Common myeloid progenitor, CD34-positive (primary cell): ENCODE measurements around the gene MMP17.

ENCODE experiments used
- CTCF ChIA-PET: fragments of 350-600 bp; sonication (Branson Sonifier 250); formaldehyde crosslinking; loops from one replicate; lab custom pipeline; 2021; ENCODE audit warnings: antibody characterized with exemption; lab: Charles Lee
- POLR2A ChIA-PET: fragments of 350-600 bp; sonication (Branson Sonifier 250); formaldehyde crosslinking; loops from one replicate; lab custom pipeline; 2021; ENCODE audit warnings: antibody characterized with exemption; lab: Charles Lee
- DNase-seq, 3 donors: peaks; one replicate each; pipeline versions ENCODE4 v3.0.0 to v3.0.0-alpha.2; 2013
- H3K27ac ChIP-seq, 2 experiments: 1 replicate in 1 of 2; 2 replicates in 1 of 2; pipeline ENCODE4 v1.7.0; 2013; ENCODE audit warnings: inconsistent platforms in 2 of 2, low read length in 2 of 2, mild to moderate bottlenecking in 2 of 2, low read depth in 1 of 2, moderate library complexity in 1 of 2; ENCODE audit not compliant: severe bottlenecking in 2 of 2, insufficient read depth in 1 of 2, poor library complexity in 1 of 2
- H3K27me3 ChIP-seq, 5 experiments: replicated peaks in 2 of 5; 1 replicate in 3 of 5; 2 replicates in 2 of 5; pipeline versions ENCODE4 v1.6.1 to v1.7.0; 2013; ENCODE audit warnings: low read length in 4 of 5, mild to moderate bottlenecking in 2 of 5, moderate library complexity in 2 of 5, inconsistent platforms in 1 of 5; ENCODE audit not compliant: insufficient read depth in 5 of 5, control insufficient read depth in 4 of 5
- H3K36me3 ChIP-seq, 4 experiments: 1 replicate in 2 of 4; 2 replicates in 2 of 4; pipeline versions ENCODE4 v1.6.1 to v1.7.0; 2013; ENCODE audit warnings: low read length in 3 of 4, control low read depth in 1 of 4, mild to moderate bottlenecking in 1 of 4; ENCODE audit not compliant: control insufficient read depth in 4 of 4, insufficient read depth in 4 of 4
- H3K4me1 ChIP-seq, 4 experiments: 1 replicate in 3 of 4; 2 replicates in 1 of 4; pipeline versions ENCODE4 v1.6.1 to v1.7.1; 2013; ENCODE audit warnings: low read length in 3 of 4, mild to moderate bottlenecking in 3 of 4, control low read depth in 1 of 4, inconsistent platforms in 1 of 4, moderate library complexity in 1 of 4; ENCODE audit not compliant: control insufficient read depth in 4 of 4, insufficient read depth in 4 of 4; ENCODE audit errors: control extremely low read depth in 1 of 4
- H3K4me3 ChIP-seq, 7 experiments: 1 replicate in 4 of 7; 2 replicates in 3 of 7; pipeline versions ENCODE4 v1.5.1 to v1.7.0; 2013; ENCODE audit warnings: mild to moderate bottlenecking in 7 of 7, low read length in 6 of 7, moderate library complexity in 6 of 7, inconsistent platforms in 2 of 7, low read depth in 2 of 7, control low read depth in 1 of 7; ENCODE audit not compliant: insufficient read depth in 4 of 7, control insufficient read depth in 1 of 7; ENCODE audit errors: extremely low read depth in 1 of 7
- H3K9me3 ChIP-seq, 5 experiments: 1 replicate in 4 of 5; 2 replicates in 1 of 5; pipeline versions ENCODE4 v1.6.1 to v1.7.1; 2013; ENCODE audit warnings: low read length in 4 of 5, mild to moderate bottlenecking in 2 of 5, inconsistent platforms in 1 of 5, low read depth in 1 of 5, moderate library complexity in 1 of 5; ENCODE audit not compliant: control insufficient read depth in 4 of 5, insufficient read depth in 2 of 5; ENCODE audit errors: control extremely low read depth in 1 of 5
- WGBS: methylation state at CpG from one replicate; pipeline ENCODE4 v1.1.5; 2013; ENCODE audit not compliant: insufficient coverage; 5-methylcytosine and 5-hydroxymethylcytosine counted together

Gene MMP17

GRCh38 chr12:131847456-131847855, 19.3 kb downstream of the MMP17 start:
- POLR2A ChIA-PET, result no interaction called here
- no peaks in the 10 kb centered on the region for H3K9me3 ChIP-seq
- CTCF ChIA-PET, result no interaction called here
- peaks cover 0 to 15% (median 10%) of the 10 kb centered on the region in 4 experiments for H3K4me1 ChIP-seq
- 98% methylated on average over 9 of the region's 10 CpGs for WGBS
- H3K4me3 ChIP-seq, result no peak overlapping the region
- no peaks in the 10 kb centered on the region for H3K36me3 ChIP-seq
- no peak overlapping the region for H3K27ac ChIP-seq
- no peaks in the 10 kb centered on the region for H3K27me3 ChIP-seq
- DNase-seq, result no peak

GRCh38 chr12:131848753-131849152, 20.6 kb downstream of the MMP17 start:
- no peaks in the 10 kb centered on the region for H3K27me3 ChIP-seq

GRCh38 chr12:131849700-131850553, 21.7 kb downstream of the MMP17 start:
- H3K27ac ChIP-seq, result no peak overlapping the region
- H3K4me1 ChIP-seq, result peaks cover 0 to 37% (median 17%) of the 10 kb centered on the region in 4 experiments
- CTCF ChIA-PET, result no interaction called here

More at GRCh38 chr12:131848753-131849152, 20.6 kb downstream of the MMP17 start:
- H3K4me1 ChIP-seq, result peaks cover 0 to 27% (median 17%) of the 10 kb centered on the region in 4 experiments
- H3K36me3 ChIP-seq, result no peaks in the 10 kb centered on the region
- no peak overlapping the region for H3K27ac ChIP-seq
- 84% methylated on average over 19 of the region's 24 CpGs for WGBS
- no peak for DNase-seq
- no peak overlapping the region for H3K4me3 ChIP-seq
- no peaks in the 10 kb centered on the region for H3K9me3 ChIP-seq
- ChIA-PET CTCF (no interaction called here), POLR2A (no interaction called here)

GRCh38 chr12:131850856-131851559, 22.8 kb downstream of the MMP17 start:
- Histone ChIP-seq H3K27me3 (peaks cover 0 to 7% (median 0%) of the 10 kb centered on the region in 5 experiments), H3K9me3 (no peaks in the 10 kb centered on the region), H3K4me3 (no peak overlapping the region), H3K36me3 (no peaks in the 10 kb centered on the region), H3K27ac (no peak overlapping the region), H3K4me1 (peaks cover 0 to 43% (median 17%) of the 10 kb centered on the region in 4 experiments)
- ChIA-PET POLR2A (no interaction called here), CTCF (interaction anchor here (0.6 to 1.3 kb wide), 3 partner anchors 13 to 315 kb away, joined by 3 to 4 read pairs (median 3); no protein-coding TSS in a partner anchor)
- peak in 2 of 3 donors; percentile 47 to 54 for DNase-seq
- WGBS, result 87% methylated on average over 38 of the region's 41 CpGs

More at GRCh38 chr12:131849700-131850553, 21.7 kb downstream of the MMP17 start:
- H3K9me3 ChIP-seq, result no peaks in the 10 kb centered on the region
- no peaks in the 10 kb centered on the region for H3K36me3 ChIP-seq
- POLR2A ChIA-PET, result interaction anchor here (0.6 kb wide), 1 partner anchor 385 kb away, joined by 3 read pairs; no protein-coding TSS in a partner anchor
- 94% methylated on average over 41 of the region's 47 CpGs for WGBS
- DNase-seq, result no peak
- no peaks in the 10 kb centered on the region for H3K27me3 ChIP-seq
- no peak overlapping the region for H3K4me3 ChIP-seq

- ChIA-PET POLR2A (no interaction called here), CTCF (interaction anchor here (1.3 kb wide), 1 partner anchor 13 kb away, joined by 3 read pairs; no protein-coding TSS in a partner anchor)
- Histone ChIP-seq H3K36me3 (no peaks in the 10 kb centered on the region), H3K27me3 (peaks cover 0 to 8% (median 0%) of the 10 kb centered on the region in 5 experiments), H3K4me3 (no peak overlapping the region), H3K4me1 (peaks cover 0 to 43% (median 17%) of the 10 kb centered on the region in 4 experiments), H3K27ac (no peak overlapping the region), H3K9me3 (no peaks in the 10 kb centered on the region)
- DNase-seq, result peak in 1 of 3 donors; percentile 31
- 91% methylated on average over 34 of the region's 37 CpGs for WGBS
These were observed 23.8 kb downstream of the MMP17 start for GRCh38 chr12:131851741-131852550.

GRCh38 chr12:131852551-131853299, 24.5 kb downstream of the MMP17 start:
- H3K27me3 ChIP-seq, result peaks cover 0 to 8% (median 0%) of the 10 kb centered on the region in 5 experiments
- H3K4me1 ChIP-seq, result peaks cover 0 to 43% (median 17%) of the 10 kb centered on the region in 4 experiments
- ChIA-PET CTCF (no interaction called here), POLR2A (no interaction called here)
- WGBS, result 55% methylated on average over 19 of the region's 24 CpGs
- no peak overlapping the region for H3K27ac ChIP-seq
- no peaks in the 10 kb centered on the region for H3K9me3 ChIP-seq
- DNase-seq, result peak in 2 of 3 donors; percentile 27 to 52
- H3K36me3 ChIP-seq, result no peaks in the 10 kb centered on the region
- H3K4me3 ChIP-seq, result no peak overlapping the region
